Skeletal muscle tissue (tissue), 4 donors: Measurements from ENCODE around the gene SRRM2. TPM values are rescaled to one million over a fixed set of nuclear protein-coding genes. Genes with fewer than 3 reads are reported as not detected.
A peak's percentile ranks its signal among the peaks of the same experiment; 100 is the strongest.

Experiments used
- H3K27ac ChIP-seq: one replicate; pipeline ENCODE4 v1.7.0; 2013; ENCODE audit warnings: mild to moderate bottlenecking, low read depth, low read length, inconsistent platforms
- H3K27me3 ChIP-seq, 3 donors: one replicate each; pipeline ENCODE4 v1.7.0; 2013; ENCODE audit warnings: low read length in 3 of 3; ENCODE audit not compliant: control insufficient read depth in 3 of 3, insufficient read depth in 3 of 3
- H3K36me3 ChIP-seq, 3 donors: one replicate each; pipeline ENCODE4 v1.7.0; 2013; ENCODE audit warnings: low read length in 3 of 3; ENCODE audit not compliant: control insufficient read depth in 3 of 3, insufficient read depth in 3 of 3
- H3K4me1 ChIP-seq, 3 donors: one replicate each; pipeline ENCODE4 v1.7.0; 2013; ENCODE audit warnings: low read length in 3 of 3, mild to moderate bottlenecking in 3 of 3; ENCODE audit not compliant: control insufficient read depth in 3 of 3, insufficient read depth in 3 of 3
- H3K4me3 ChIP-seq, 3 donors: one replicate each; pipeline ENCODE4 v1.7.0; 2013; ENCODE audit warnings: low read length in 3 of 3
- H3K9ac ChIP-seq, 3 donors: one replicate each; pipeline ENCODE4 v1.7.0; 2013; ENCODE audit warnings: low read length in 3 of 3, mild to moderate bottlenecking in 3 of 3, moderate library complexity in 2 of 3, low read depth in 1 of 3
- H3K9me3 ChIP-seq, 3 donors: one replicate each; pipeline ENCODE4 v1.7.0; 2013; ENCODE audit warnings: low read length in 3 of 3; ENCODE audit not compliant: control insufficient read depth in 3 of 3
- total RNA-seq: library from RNA; depleted of rRNA; stranded (reverse); fragments of >200 nt; gene quantifications from one replicate; pipeline ENCODE4 v1.2.3, GENCODE V29; 2014
- donor health status: Osteomylitis.

The SRRM2 gene
- total RNA-seq, 1 donor from 2014 or later, result 70.5 TPM

DNA sequence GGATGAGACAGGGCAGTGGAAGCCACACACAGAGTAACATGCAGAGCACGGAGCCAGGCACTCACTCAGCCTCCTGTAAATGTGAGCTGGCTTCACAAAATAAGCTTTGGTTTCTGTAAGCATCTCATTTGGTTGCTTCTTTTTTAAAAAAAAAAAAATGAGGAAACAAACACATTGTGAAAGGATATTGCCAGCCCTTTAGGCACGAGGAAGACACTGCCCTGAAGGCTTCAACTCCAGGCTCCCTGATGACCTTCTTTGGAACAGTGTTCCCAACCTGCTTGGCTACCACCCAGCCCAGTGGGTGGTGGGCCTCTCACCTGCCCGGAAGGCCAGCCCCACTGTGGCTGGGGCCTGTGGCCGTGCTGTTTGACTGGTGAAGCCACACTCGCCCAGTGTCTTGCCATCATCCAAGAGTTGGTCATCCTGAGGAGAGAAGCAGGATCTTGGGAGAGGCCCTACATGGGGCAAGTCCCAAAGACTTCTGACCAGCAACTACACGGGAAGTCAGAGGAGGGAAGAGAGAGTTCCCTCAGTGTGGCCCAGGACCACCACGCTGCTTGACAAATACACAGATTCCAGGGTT lies 22.8 kb downstream of the SRRM2 start:
- H3K27ac ChIP-seq, result no peak overlapping the region
- peak overlapping the region in 1 of 3 donors; percentile 92 for H3K9ac ChIP-seq
- H3K36me3 ChIP-seq, result peaks cover 39 to 46% (median 44%) of the 10 kb centered on the region in 3 donors
- no peak overlapping the region for H3K4me3 ChIP-seq
- no peaks in the 10 kb centered on the region for H3K27me3 ChIP-seq
- H3K4me1 ChIP-seq, result peaks cover 39 to 55% (median 42%) of the 10 kb centered on the region in 3 donors
- H3K9me3 ChIP-seq, result no peaks in the 10 kb centered on the region

DNA sequence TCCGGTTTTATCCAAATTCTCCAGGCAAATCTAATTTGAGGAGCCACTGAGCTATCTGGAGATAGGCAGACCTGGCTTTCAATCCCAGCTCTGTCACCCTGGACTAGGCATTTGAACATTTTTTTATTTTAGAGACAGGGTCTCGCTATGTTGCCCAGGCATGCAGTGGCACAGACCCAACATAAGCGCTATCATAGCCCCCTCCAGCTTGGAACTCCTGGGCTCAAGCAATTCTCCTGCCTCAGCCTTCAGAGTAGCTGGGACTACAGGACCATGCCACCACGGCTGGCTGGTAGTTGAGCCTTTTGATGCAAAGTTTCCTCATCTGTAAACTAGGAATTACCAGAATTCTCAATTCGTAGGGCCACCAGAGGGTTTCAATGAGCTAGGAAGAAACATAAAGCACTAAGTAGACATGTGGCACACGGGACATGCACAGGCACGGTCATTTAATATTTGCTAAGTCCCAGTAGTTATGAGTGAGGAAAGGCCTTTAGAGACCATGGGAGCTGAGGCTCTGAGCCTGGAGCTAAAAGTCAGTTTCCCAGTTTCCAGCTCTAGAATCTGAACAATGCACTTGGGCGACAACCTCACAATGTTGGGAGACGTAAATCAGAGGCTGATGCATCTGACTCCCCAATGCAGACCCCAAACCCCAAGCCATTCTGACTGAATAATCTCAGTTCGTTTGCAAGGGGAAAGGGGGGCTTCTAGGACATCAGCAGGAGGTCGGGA lies 23.5 kb downstream of the SRRM2 start:
- Histone ChIP-seq H3K36me3 (peaks cover 32 to 39% (median 38%) of the 10 kb centered on the region in 3 donors), H3K27ac (no peak overlapping the region), H3K27me3 (no peaks in the 10 kb centered on the region), H3K9me3 (no peaks in the 10 kb centered on the region), H3K4me1 (peaks cover 37 to 55% (median 40%) of the 10 kb centered on the region in 3 donors), H3K9ac (peak overlapping the region; percentile 86 to 92 (median 92)), H3K4me3 (peak overlapping the region; percentile 85 to 87 (median 87))

DNA sequence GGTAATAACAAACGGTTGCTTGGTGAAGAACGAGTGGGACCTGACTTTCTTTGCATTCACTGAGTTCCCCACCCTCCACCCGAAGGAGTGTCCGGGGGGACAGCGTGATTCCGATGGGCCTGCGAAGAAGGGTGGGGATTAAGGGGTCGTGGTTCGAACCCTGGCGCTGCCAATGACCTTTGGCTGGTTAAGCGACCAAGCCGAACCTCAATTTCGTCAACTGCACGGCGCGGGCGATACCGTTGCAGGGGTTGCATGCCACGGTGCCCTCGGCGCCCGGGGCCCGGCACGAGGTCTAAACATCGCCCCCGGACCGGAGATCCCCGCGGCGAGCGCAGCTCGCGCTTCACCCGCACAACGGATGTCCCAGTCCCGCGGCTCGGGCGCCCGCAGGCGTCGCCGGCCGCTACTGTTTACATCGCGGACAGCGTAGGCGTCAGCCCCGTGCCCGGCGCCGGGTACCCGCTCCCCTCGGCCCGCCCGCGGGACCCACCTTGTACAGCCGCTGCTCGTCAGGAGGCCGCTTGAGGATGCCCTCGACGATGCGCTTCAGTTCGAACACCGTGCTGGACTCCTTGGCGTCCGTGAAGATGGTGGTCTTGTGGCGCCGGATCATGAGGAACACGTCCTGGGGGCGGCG lies 24.2 kb downstream of the SRRM2 start:
- Histone ChIP-seq H3K36me3 (peaks cover 25 to 32% (median 31%) of the 10 kb centered on the region in 3 donors), H3K9ac (peak overlapping the region; percentile 86 to 92 (median 92)), H3K4me1 (peaks cover 33 to 51% (median 40%) of the 10 kb centered on the region in 3 donors), H3K9me3 (no peaks in the 10 kb centered on the region), H3K4me3 (peak overlapping the region; percentile 85 to 87 (median 87)), H3K27ac (peak overlapping the region; percentile 60), H3K27me3 (no peaks in the 10 kb centered on the region)

DNA sequence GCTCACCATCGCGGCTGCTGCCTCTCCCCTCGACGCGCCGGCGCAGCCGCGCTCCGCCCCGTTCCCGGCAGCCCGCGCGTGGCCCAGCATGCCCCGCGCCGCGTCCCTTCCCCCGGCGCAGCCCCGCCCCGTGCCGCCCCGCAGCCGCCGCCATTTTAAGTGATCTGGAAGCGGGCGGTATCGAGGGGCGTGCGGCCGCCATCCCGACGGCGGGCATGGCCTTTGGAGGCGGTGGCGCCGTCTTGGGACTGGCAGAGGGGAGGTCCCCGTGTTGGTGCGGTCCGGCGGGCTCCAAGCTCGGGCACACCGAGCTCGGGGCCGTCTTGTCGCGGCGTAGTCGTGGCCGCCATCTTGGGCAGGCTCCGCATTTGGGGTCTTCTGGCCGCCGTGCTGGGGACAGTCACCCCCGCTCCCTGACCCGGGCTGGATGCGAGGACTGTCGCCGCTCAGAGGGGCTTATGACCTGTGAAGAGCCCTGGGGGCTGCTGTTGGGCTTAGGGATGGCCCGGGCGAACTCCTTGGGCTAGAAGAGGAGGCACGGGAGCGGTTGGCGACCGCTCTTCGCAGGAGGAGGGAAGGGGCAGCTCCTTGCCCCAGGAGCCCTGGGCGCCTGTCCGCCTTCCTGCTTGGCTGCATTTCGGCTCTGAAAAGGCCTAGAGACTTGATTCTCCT lies 24.9 kb downstream of the SRRM2 start, which contains the start of gene ELOB:
ELOB (minus strand) TSS at position 50 of the 672 bp plus-strand sequence; CDS start at position 9, 41 bp downstream.
- Histone ChIP-seq H3K9me3 (no peaks in the 10 kb centered on the region), H3K4me1 (peaks cover 32 to 49% (median 38%) of the 10 kb centered on the region in 3 donors), H3K4me3 (peak within 1 kb of the TSS; percentile 96 to 99 (median 98)), H3K9ac (peak within 1 kb of the TSS; percentile 100), H3K36me3 (peaks cover 18 to 26% (median 24%) of the 10 kb centered on the region in 3 donors), H3K27ac (peak within 1 kb of the TSS; percentile 100), H3K27me3 (no peaks in the 10 kb centered on the region)

DNA sequence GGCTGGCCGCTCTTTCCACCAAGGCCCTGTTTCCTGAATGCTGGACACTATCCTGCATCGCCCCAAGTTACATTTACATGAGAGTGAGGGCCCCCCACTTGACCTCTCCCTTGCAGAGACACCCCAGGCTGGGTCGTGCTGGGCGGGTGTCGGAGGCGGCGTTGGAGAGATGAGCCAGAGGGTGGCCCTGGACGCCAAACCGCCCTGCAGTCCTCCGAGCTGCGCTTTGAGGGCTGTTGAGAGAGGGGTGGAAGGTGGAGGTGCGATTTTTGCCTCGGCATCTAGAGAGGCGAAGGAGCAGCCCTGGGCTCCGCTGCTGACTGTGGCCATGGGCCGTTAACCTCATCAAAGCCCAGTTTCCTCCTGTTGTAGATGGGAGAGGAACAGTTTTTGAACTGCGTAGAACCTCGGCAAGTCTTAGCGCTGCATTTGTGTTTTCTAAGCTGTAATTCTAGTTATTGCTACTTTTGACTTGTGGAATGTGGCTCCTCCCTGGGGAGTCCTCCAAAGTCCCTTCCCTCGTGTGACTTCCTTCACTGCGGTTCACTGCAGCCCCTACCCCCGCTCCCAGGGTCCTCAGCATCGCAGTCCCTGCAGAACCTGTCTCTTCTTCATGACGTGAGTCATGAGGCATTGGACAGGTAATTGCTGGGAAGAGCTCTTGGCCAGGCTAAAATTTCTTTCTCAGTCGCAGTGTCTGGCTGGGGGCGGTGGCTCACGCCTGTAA lies 25.6 kb downstream of the SRRM2 start:
- Histone ChIP-seq H3K9ac (peak overlapping the region; percentile 100), H3K4me1 (peaks cover 32 to 49% (median 38%) of the 10 kb centered on the region in 3 donors), H3K27me3 (no peaks in the 10 kb centered on the region), H3K9me3 (no peaks in the 10 kb centered on the region), H3K36me3 (peaks cover 14 to 20% (median 20%) of the 10 kb centered on the region in 3 donors), H3K27ac (peak overlapping the region; percentile 100), H3K4me3 (peak overlapping the region; percentile 96 to 99 (median 98))

DNA sequence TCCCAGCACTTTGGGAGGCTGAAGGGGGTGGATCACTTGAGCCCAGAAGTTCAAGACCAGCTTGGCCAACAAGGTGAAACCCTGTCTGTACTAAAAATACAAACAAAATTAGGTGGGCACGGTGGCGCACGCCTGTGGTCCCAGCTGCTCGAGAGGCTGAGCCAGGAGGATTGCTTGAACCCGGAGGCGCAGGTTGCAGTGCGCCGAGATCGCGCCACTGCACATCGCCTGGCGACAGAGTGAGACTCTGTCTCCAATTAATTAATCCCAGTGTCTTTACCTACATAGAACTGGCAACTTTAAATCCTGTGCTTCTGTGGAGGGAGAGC lies 26.2 kb downstream of the SRRM2 start:
- peak overlapping the region; percentile 96 to 99 (median 98) for H3K4me3 ChIP-seq
- peaks cover 32 to 49% (median 37%) of the 10 kb centered on the region in 3 donors for H3K4me1 ChIP-seq
- H3K27me3 ChIP-seq, result no peaks in the 10 kb centered on the region
- H3K9me3 ChIP-seq, result no peaks in the 10 kb centered on the region
- H3K36me3 ChIP-seq, result peaks cover 10 to 15% (median 14%) of the 10 kb centered on the region in 3 donors
- H3K9ac ChIP-seq, result peak overlapping the region in 2 of 3 donors; percentile 100
- peak overlapping the region; percentile 100 for H3K27ac ChIP-seq

DNA sequence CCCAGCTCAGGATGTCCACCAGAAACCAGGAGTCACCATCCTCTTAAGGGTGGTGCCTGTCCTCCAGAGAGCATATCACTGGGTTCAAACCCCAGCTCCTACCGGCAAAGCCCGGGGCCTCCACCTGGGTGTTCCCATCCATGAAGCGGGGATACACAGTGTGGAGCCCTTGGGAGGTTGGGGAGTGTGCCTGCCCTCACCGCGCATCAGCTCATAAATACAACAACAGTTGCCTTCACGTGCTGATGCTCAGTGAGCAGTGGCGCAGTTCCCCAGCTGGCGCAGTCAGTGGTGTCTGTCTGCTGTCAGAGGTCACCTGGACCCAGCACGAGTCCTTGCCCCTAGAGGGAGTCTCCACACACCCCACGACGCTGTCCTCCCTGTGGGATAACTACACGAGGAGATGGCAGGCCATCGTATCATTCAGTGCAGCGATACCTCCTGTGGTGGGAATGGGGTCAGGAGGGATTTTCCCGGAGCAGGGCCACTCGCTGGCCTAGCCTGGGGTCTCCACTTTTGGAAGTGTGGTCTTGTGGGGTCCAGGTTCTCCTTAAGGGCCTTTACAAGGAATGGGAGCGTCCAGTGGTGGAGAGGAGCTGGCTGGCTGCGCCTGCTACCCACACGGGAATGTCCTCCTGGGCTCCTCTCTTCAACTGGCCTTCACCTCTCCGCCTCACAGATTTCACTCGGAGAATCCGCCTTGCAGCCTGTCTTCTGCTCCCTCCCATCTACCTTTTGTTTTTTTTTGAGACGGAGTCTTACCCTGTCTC lies 26.9 kb downstream of the SRRM2 start:
- peak overlapping the region in 2 of 3 donors; percentile 98 to 99 for H3K4me3 ChIP-seq
- peaks cover 0 to 3% (median 0%) of the 10 kb centered on the region in 3 donors for H3K27me3 ChIP-seq
- H3K9me3 ChIP-seq, result no peaks in the 10 kb centered on the region
- no peak overlapping the region for H3K27ac ChIP-seq
- H3K36me3 ChIP-seq, result peaks cover 5 to 8% (median 7%) of the 10 kb centered on the region in 3 donors
- H3K9ac ChIP-seq, result no peak overlapping the region
- peaks cover 30 to 43% (median 32%) of the 10 kb centered on the region in 3 donors for H3K4me1 ChIP-seq

DNA sequence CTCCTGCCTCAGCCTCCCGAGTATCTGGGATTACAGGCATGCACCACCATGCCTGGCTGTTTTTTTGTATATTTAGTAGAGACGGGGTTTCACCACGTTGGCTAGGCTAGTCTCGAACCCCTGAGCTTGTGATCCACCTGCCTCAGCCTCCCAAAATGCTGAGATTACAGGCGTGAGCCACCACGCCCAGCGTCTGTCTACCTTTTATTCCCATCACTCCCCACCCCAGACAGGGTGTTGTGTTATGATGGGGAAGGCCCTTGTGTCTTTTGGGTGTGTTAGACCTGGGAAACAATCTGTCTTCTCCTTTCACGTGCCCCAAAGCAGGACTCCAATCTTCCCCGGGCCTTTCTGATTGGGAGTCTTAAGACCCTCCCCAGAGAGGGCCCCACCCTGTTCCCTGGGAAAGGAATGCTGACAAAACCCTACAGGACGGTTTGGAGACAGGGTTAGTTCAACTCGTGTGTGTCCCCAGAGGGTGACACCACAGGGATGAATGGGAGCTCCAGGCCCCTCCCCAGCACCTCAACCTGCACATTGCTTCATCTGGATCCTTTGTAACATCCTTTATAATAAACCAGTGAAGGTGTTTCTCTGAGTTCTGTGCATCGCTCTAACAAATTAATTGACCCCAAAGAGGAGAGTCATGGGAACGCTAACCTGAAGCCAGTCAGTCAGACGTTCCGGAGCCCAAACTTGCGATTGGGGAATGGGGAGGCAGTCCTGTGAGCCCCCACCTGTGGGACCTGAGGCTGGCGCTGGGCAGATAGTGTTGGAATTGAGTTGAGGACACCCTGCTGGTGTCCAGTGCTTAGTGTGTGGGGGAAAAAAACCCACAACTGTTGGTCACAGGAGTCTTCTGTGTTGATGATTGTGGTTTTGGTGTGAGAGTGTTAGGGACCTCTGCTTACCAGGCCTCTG lies 27.8 kb downstream of the SRRM2 start:
- Histone ChIP-seq H3K36me3 (no peaks in the 10 kb centered on the region), H3K4me1 (peaks cover 28 to 40% (median 29%) of the 10 kb centered on the region in 3 donors), H3K9me3 (no peaks in the 10 kb centered on the region), H3K4me3 (no peak overlapping the region), H3K27me3 (peaks cover 8 to 12% (median 8%) of the 10 kb centered on the region in 3 donors), H3K27ac (no peak overlapping the region), H3K9ac (no peak overlapping the region)
